IPS-18c (cell line): Measurements from ENCODE around the gene DAD1.
"Not testable (repeated sequence)": the region's sequence is repeated elsewhere in the genome, so short reads cannot be mapped to it uniquely, and the experiment has no call there.

Experiments
- H3K4me3 ChIP-seq: 2 replicates; pipeline ENCODE4 v1.7.0; 2013; ENCODE audit warnings: low read depth, mild to moderate bottlenecking, low read length, moderate library complexity; ENCODE audit not compliant: insufficient read depth
- H3K9me3 ChIP-seq: one replicate; pipeline ENCODE4 v1.6.1; 2013; ENCODE audit warnings: mild to moderate bottlenecking, low read length, moderate library complexity; ENCODE audit not compliant: control insufficient read depth, insufficient read depth

DAD1 gene

GRCh38 chr14:22559041-22559440, 30.0 kb downstream of the DAD1 start:
- Histone ChIP-seq H3K4me3 (no peak overlapping the region), H3K9me3 (no peaks in the 10 kb centered on the region)

- H3K4me3 ChIP-seq: no peak overlapping the region
- no peaks in the 10 kb centered on the region for H3K9me3 ChIP-seq
Observed at GRCh38 chr14:22558221-22558913, 30.7 kb downstream of the DAD1 start.

GRCh38 chr14:22557846-22558220, 31.2 kb downstream of the DAD1 start:
- Histone ChIP-seq H3K9me3 (no peaks in the 10 kb centered on the region), H3K4me3 (no peak overlapping the region)

- peak overlapping the region; percentile 40; the same call in 1 of the 2 replicates for H3K4me3 ChIP-seq
Observed at GRCh38 chr14:22556990-22557623, 31.9 kb downstream of the DAD1 start.

GRCh38 chr14:22556021-22556989, 32.7 kb downstream of the DAD1 start:
- no peak overlapping the region for H3K4me3 ChIP-seq

More at GRCh38 chr14:22556990-22557623, 31.9 kb downstream of the DAD1 start:
- H3K9me3 ChIP-seq: no peaks in the 10 kb centered on the region

GRCh38 chr14:22555384-22556011, 33.5 kb downstream of the DAD1 start:
- Histone ChIP-seq H3K4me3 (no peak overlapping the region), H3K9me3 (no peaks in the 10 kb centered on the region)

More at GRCh38 chr14:22556021-22556989, 32.7 kb downstream of the DAD1 start:
- H3K9me3 ChIP-seq: no peaks in the 10 kb centered on the region

- Histone ChIP-seq H3K9me3 (no peaks in the 10 kb centered on the region), H3K4me3 (no peak overlapping the region)
Observed at GRCh38 chr14:22554498-22555383, 34.3 kb downstream of the DAD1 start.

GRCh38 chr14:22553861-22554497, 35.0 kb downstream of the DAD1 start:
- H3K4me3 ChIP-seq, H3K9me3 ChIP-seq: not testable (repeated sequence)

GRCh38 chr14:22553445-22553844, 35.6 kb downstream of the DAD1 start:
- Histone ChIP-seq H3K9me3 (no peaks in the 10 kb centered on the region), H3K4me3 (no peak overlapping the region)

GRCh38 chr14:22552827-22553076, 36.3 kb downstream of the DAD1 start:
- H3K9me3 ChIP-seq: no peaks in the 10 kb centered on the region
- H3K4me3 ChIP-seq: no peak overlapping the region

- H3K4me3 ChIP-seq: no peak overlapping the region
- H3K9me3 ChIP-seq: no peaks in the 10 kb centered on the region
Observed at GRCh38 chr14:22552001-22552826, 36.8 kb downstream of the DAD1 start.

GRCh38 chr14:22551605-22551997, 37.4 kb downstream of the DAD1 start:
- H3K9me3 ChIP-seq: no peaks in the 10 kb centered on the region

GRCh38 chr14:22549981-22550673, 38.9 kb downstream of the DAD1 start:
- Histone ChIP-seq H3K9me3 (no peaks in the 10 kb centered on the region), H3K4me3 (no peak overlapping the region)

More at GRCh38 chr14:22551605-22551997, 37.4 kb downstream of the DAD1 start:
- H3K4me3 ChIP-seq: no peak overlapping the region

- Histone ChIP-seq H3K9me3 (no peaks in the 10 kb centered on the region), H3K4me3 (no peak overlapping the region)
Observed at GRCh38 chr14:22549324-22549962, 39.6 kb downstream of the DAD1 start.
